ENCODE results near the gene FSIP1. TPM values are rescaled to one million over a fixed set of nuclear protein-coding genes. Genes with fewer than 3 reads are reported as not detected.

FSIP1 gene
- total RNA-seq, 2 donors from 2014 or later = 4.1 to 5.3 TPM

- H3K9me3 ChIP-seq = no peaks in the 10 kb centered on the region
- no peaks in the 10 kb centered on the region for H3K36me3 ChIP-seq
- no peak for TF ChIP-seq CTCF (IDR thresholded peaks at IDR 0.05)
- H3K9ac ChIP-seq (ENCODE audit: low read depth in 2 of 2, low read length in 2 of 2) = peak overlapping the region in 1 of 2 donors; percentile 51
- peak overlapping the region; percentile 87 for H3K27ac ChIP-seq
- no peaks in the 10 kb centered on the region for H3K27me3 ChIP-seq
- intact Hi-C loops (cut with DNase I) = no loop called here
- no peak overlapping the region for H3K4me3 ChIP-seq
- peaks cover 22% of the 10 kb centered on the region for H3K4me1 ChIP-seq
- no peak for DNase-seq
Observed at GRCh38 chr15:39623529-39623931, 159.1 kb downstream of the FSIP1 start.

GRCh38 chr15:39622660-39623516 lies 159.8 kb downstream of the FSIP1 start:
- peaks cover 21% of the 10 kb centered on the region for H3K4me1 ChIP-seq
- intact Hi-C loops (cut with DNase I) = no loop called here
- no peaks in the 10 kb centered on the region for H3K9me3 ChIP-seq

GRCh38 chr15:39621976-39622375 lies 160.7 kb downstream of the FSIP1 start:
- Histone ChIP-seq H3K4me3 (no peak overlapping the region), H3K4me1 (peaks cover 18% of the 10 kb centered on the region), H3K36me3 (no peaks in the 10 kb centered on the region), H3K9me3 (no peaks in the 10 kb centered on the region), H3K27ac (peak overlapping the region; percentile 87), H3K9ac (ENCODE audit: low read depth in 2 of 2, low read length in 2 of 2) (peak overlapping the region in 1 of 2 donors; percentile 46), H3K27me3 (no peaks in the 10 kb centered on the region)
- no peak for DNase-seq
- intact Hi-C loops (cut with DNase I) = no loop called here
- no peak for TF ChIP-seq CTCF (IDR thresholded peaks at IDR 0.05)

More at GRCh38 chr15:39622660-39623516, 159.8 kb downstream of the FSIP1 start:
- Histone ChIP-seq H3K36me3 (no peaks in the 10 kb centered on the region), H3K4me3 (no peak overlapping the region), H3K9ac (ENCODE audit: low read depth in 2 of 2, low read length in 2 of 2) (peak overlapping the region in 1 of 2 donors; percentile 46), H3K27ac (peak overlapping the region; percentile 87), H3K27me3 (no peaks in the 10 kb centered on the region)
- TF ChIP-seq CTCF (IDR thresholded peaks at IDR 0.05) = no peak
- peak; percentile 67 for DNase-seq

GRCh38 chr15:39621210-39621609 lies 161.4 kb downstream of the FSIP1 start:
- no peak overlapping the region for H3K9ac ChIP-seq (ENCODE audit: low read depth in 2 of 2, low read length in 2 of 2)
- no peak overlapping the region for H3K4me3 ChIP-seq
- intact Hi-C loops (cut with DNase I) = no loop called here
- H3K27ac ChIP-seq = peak overlapping the region; percentile 21
- peak; percentile 72 for DNase-seq
- peaks cover 18% of the 10 kb centered on the region for H3K4me1 ChIP-seq
- H3K27me3 ChIP-seq = no peaks in the 10 kb centered on the region
- H3K36me3 ChIP-seq = no peaks in the 10 kb centered on the region
- no peaks in the 10 kb centered on the region for H3K9me3 ChIP-seq
- TF ChIP-seq CTCF (IDR thresholded peaks at IDR 0.05) = no peak

- no peak for DNase-seq
- Histone ChIP-seq H3K36me3 (no peaks in the 10 kb centered on the region), H3K4me1 (no peaks in the 10 kb centered on the region), H3K9ac (ENCODE audit: low read depth in 2 of 2, low read length in 2 of 2) (no peak overlapping the region), H3K9me3 (no peaks in the 10 kb centered on the region), H3K27ac (no peak overlapping the region), H3K4me3 (no peak overlapping the region), H3K27me3 (no peaks in the 10 kb centered on the region)
- intact Hi-C loops (cut with DNase I) = no loop called here
- TF ChIP-seq CTCF (IDR thresholded peaks at IDR 0.05) = no peak
Observed at GRCh38 chr15:39618063-39618823, 164.4 kb downstream of the FSIP1 start.

Measured in colonic mucosa (tissue), 4 donors.